Common myeloid progenitor, CD34-positive (primary cell): ENCODE measurements around the gene NOTUM.

Experiments used
- CTCF ChIA-PET: fragments of 350-600 bp; sonication (Branson Sonifier 250); formaldehyde crosslinking; loops from one replicate; lab custom pipeline; 2021; ENCODE audit warnings: antibody characterized with exemption; lab: Charles Lee
- POLR2A ChIA-PET: fragments of 350-600 bp; sonication (Branson Sonifier 250); formaldehyde crosslinking; loops from one replicate; lab custom pipeline; 2021; ENCODE audit warnings: antibody characterized with exemption; lab: Charles Lee
- DNase-seq, 3 donors: peaks; one replicate each; pipeline versions ENCODE4 v3.0.0 to v3.0.0-alpha.2; 2013
- H3K27ac ChIP-seq, 2 experiments: 1 replicate in 1 of 2; 2 replicates in 1 of 2; pipeline ENCODE4 v1.7.0; 2013; ENCODE audit warnings: inconsistent platforms in 2 of 2, low read length in 2 of 2, mild to moderate bottlenecking in 2 of 2, low read depth in 1 of 2, moderate library complexity in 1 of 2; ENCODE audit not compliant: severe bottlenecking in 2 of 2, insufficient read depth in 1 of 2, poor library complexity in 1 of 2
- H3K27me3 ChIP-seq, 5 experiments: replicated peaks in 2 of 5; 1 replicate in 3 of 5; 2 replicates in 2 of 5; pipeline versions ENCODE4 v1.6.1 to v1.7.0; 2013; ENCODE audit warnings: low read length in 4 of 5, mild to moderate bottlenecking in 2 of 5, moderate library complexity in 2 of 5, inconsistent platforms in 1 of 5; ENCODE audit not compliant: insufficient read depth in 5 of 5, control insufficient read depth in 4 of 5
- H3K36me3 ChIP-seq, 4 experiments: 1 replicate in 2 of 4; 2 replicates in 2 of 4; pipeline versions ENCODE4 v1.6.1 to v1.7.0; 2013; ENCODE audit warnings: low read length in 3 of 4, control low read depth in 1 of 4, mild to moderate bottlenecking in 1 of 4; ENCODE audit not compliant: control insufficient read depth in 4 of 4, insufficient read depth in 4 of 4
- H3K4me1 ChIP-seq, 4 experiments: 1 replicate in 3 of 4; 2 replicates in 1 of 4; pipeline versions ENCODE4 v1.6.1 to v1.7.1; 2013; ENCODE audit warnings: low read length in 3 of 4, mild to moderate bottlenecking in 3 of 4, control low read depth in 1 of 4, inconsistent platforms in 1 of 4, moderate library complexity in 1 of 4; ENCODE audit not compliant: control insufficient read depth in 4 of 4, insufficient read depth in 4 of 4; ENCODE audit errors: control extremely low read depth in 1 of 4
- H3K4me3 ChIP-seq, 7 experiments: 1 replicate in 4 of 7; 2 replicates in 3 of 7; pipeline versions ENCODE4 v1.5.1 to v1.7.0; 2013; ENCODE audit warnings: mild to moderate bottlenecking in 7 of 7, low read length in 6 of 7, moderate library complexity in 6 of 7, inconsistent platforms in 2 of 7, low read depth in 2 of 7, control low read depth in 1 of 7; ENCODE audit not compliant: insufficient read depth in 4 of 7, control insufficient read depth in 1 of 7; ENCODE audit errors: extremely low read depth in 1 of 7
- H3K9me3 ChIP-seq, 5 experiments: 1 replicate in 4 of 5; 2 replicates in 1 of 5; pipeline versions ENCODE4 v1.6.1 to v1.7.1; 2013; ENCODE audit warnings: low read length in 4 of 5, mild to moderate bottlenecking in 2 of 5, inconsistent platforms in 1 of 5, low read depth in 1 of 5, moderate library complexity in 1 of 5; ENCODE audit not compliant: control insufficient read depth in 4 of 5, insufficient read depth in 2 of 5; ENCODE audit errors: control extremely low read depth in 1 of 5
- WGBS: methylation state at CpG from one replicate; pipeline ENCODE4 v1.1.5; 2013; ENCODE audit not compliant: insufficient coverage; 5-methylcytosine and 5-hydroxymethylcytosine counted together

Gene NOTUM

DNA sequence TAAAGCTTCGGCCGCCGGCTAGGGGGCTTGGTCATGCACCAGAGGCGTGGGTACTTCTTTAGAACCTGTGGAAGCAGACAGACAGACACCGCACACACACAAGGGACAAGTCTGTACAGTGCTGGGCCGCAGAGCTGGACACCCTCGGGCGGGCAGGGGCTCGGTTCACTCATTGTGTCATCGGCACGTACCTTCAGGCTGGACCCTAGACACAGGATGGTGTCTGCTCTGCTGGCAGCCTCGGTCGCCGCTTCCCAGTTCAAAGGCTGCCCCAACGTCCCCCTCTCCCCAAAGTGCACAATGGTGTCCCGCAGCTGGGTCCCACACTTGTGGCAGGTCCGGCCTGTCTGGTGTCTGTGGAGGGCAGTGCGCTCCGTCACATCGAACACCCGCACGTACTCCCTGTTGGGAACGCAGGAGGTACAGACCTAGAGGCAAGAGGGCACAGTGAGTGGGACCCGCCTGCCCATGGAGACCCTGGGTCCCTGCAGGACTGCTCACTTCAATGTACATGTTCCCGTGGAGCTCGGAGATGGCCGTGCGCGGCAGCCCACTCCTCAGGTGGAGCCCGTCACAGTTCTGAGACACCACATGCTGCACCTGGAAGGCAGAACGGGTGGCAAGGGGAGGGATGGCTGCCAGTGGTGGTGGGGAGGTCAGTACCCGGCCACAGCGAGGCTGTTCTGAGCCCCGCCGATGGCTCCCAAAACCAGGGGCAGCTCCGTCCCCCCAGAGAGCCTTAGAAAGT lies 46.7 kb downstream of the NOTUM start:
- H3K4me3 ChIP-seq = no peak overlapping the region
- no peaks in the 10 kb centered on the region for H3K9me3 ChIP-seq
- DNase-seq = no peak
- no peak overlapping the region for H3K27ac ChIP-seq
- POLR2A ChIA-PET = no interaction called here
- peaks cover 9 to 43% (median 35%) of the 10 kb centered on the region in 4 experiments for H3K4me1 ChIP-seq
- peaks cover 0 to 2% (median 0%) of the 10 kb centered on the region in 5 experiments for H3K27me3 ChIP-seq
- CTCF ChIA-PET = interaction anchor here (1.5 to 2.1 kb wide), 4 partner anchors 9 to 45 kb away, joined by 3 to 12 read pairs (median 6); partner anchors contain the start of gene MAFG
- WGBS = over 99% methylated on average over 27 of the region's 36 CpGs
- H3K36me3 ChIP-seq = peaks cover 5 to 59% (median 37%) of the 10 kb centered on the region in 4 experiments

- Histone ChIP-seq H3K4me3 (no peak overlapping the region), H3K27ac (no peak overlapping the region), H3K36me3 (peaks cover 5 to 61% (median 36%) of the 10 kb centered on the region in 4 experiments), H3K4me1 (peaks cover 9 to 37% (median 28%) of the 10 kb centered on the region in 4 experiments), H3K9me3 (no peaks in the 10 kb centered on the region), H3K27me3 (peaks cover 0 to 2% (median 0%) of the 10 kb centered on the region in 5 experiments)
- CTCF ChIA-PET = interaction anchor here (1.5 to 2.1 kb wide), 3 partner anchors 10 to 14 kb away, joined by 3 to 12 read pairs (median 7); partner anchors contain the start of gene MAFG
- POLR2A ChIA-PET = interaction anchor here (0.7 kb wide), 1 partner anchor 13 kb away, joined by 3 read pairs; no protein-coding TSS in a partner anchor
- DNase-seq = no peak
- WGBS = over 99% methylated on average over 26 of the region's 31 CpGs
These were observed 47.4 kb downstream of the NOTUM start for GRCh38 chr17:81913394-81914102.

DNA sequence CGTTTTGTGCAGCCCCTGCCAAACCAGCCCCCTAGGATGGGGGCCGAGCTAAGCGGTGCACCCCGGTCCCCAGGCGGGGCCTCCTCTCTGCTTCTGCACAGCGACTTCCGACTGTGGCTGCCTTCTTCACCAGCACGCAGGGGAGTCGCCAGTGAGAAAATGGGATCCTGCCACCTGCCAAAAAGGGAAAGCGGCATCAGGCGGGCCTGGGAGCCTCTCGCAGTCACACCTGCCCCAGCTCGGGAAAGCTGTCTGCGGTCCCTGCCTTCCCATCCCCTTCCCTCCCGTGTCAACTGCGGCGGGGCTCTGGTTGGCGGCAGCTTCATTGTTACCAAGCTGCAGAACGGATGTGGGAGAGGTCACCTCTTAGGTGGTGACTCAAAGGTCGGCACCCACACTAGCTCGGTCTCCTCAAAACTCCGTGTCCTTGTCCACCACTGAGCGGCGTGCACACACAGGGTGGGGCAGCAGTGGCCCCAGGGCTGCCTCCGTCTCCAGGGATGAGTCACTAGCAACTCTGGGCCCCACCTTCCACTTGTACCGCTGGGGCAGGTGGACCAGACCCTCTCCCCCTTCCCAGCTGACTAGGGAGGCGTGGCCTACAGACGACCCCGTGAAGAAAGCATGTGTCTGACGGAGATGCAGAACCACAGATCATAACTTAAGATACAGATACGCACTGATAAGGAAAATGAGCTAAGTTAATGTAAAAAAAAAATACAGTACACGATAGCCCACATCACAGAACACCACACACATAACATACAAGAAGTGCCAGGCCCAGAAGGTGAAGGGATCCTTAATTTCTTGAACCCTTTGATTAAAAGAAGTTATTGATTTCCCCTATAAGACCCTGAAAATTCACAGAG lies 48.3 kb downstream of the NOTUM start:
- POLR2A ChIA-PET = interaction anchor here (0.7 to 1.0 kb wide), 2 partner anchors 14 to 101 kb away, joined by 3 read pairs; no protein-coding TSS in a partner anchor
- H3K27me3 ChIP-seq = peaks cover 0 to 2% (median 0%) of the 10 kb centered on the region in 5 experiments
- DNase-seq = no peak
- no peak overlapping the region for H3K4me3 ChIP-seq
- no peaks in the 10 kb centered on the region for H3K9me3 ChIP-seq
- H3K27ac ChIP-seq = no peak overlapping the region
- peaks cover 5 to 70% (median 43%) of the 10 kb centered on the region in 4 experiments for H3K36me3 ChIP-seq
- CTCF ChIA-PET = interaction anchor here (1.5 to 2.1 kb wide), 3 partner anchors 11 to 15 kb away, joined by 3 to 12 read pairs (median 7); partner anchors contain the start of gene MAFG
- 94% methylated on average over 25 of the region's 32 CpGs for WGBS
- peaks cover 9 to 32% (median 23%) of the 10 kb centered on the region in 4 experiments for H3K4me1 ChIP-seq

DNA sequence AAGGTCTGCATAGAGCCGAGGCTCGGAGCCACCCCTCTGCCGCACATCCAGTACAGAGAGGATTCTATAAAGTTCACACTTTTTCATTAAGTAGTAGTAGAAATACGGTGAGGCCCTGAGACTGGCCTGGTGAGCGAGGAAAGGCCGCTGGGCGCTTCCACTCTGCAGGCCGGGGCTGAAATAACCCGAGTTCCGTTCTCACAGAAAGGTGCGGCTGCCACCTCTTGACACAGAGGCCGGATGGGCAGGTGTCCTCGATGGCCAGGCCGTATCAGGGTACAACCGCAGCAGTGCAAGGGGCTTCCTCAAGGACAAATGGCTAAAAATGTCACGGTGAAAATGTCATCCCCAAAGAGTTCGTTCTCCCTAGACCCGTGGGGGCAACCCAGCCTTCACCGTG lies 49.0 kb downstream of the NOTUM start:
- no peaks in the 10 kb centered on the region for H3K9me3 ChIP-seq
- peaks cover 4 to 26% (median 17%) of the 10 kb centered on the region in 4 experiments for H3K4me1 ChIP-seq
- ChIA-PET POLR2A (interaction anchor here (1.0 to 1.5 kb wide), 2 partner anchors 11 to 101 kb away, joined by 3 to 4 read pairs; no protein-coding TSS in a partner anchor), CTCF (interaction anchor here (1.5 to 2.1 kb wide), 2 partner anchors 12 to 19 kb away, joined by 5 to 12 read pairs; no protein-coding TSS in a partner anchor)
- DNase-seq = no peak
- H3K36me3 ChIP-seq = peaks cover 5 to 77% (median 46%) of the 10 kb centered on the region in 4 experiments
- H3K27ac ChIP-seq = no peak overlapping the region
- peak overlapping the region in 2 of 7 experiments; percentile 25 to 28 for H3K4me3 ChIP-seq
- H3K27me3 ChIP-seq = peaks cover 0 to 2% (median 0%) of the 10 kb centered on the region in 5 experiments
- 95% methylated on average over 16 of the region's 19 CpGs for WGBS

- peak; percentile 85 to 90 (median 89) for DNase-seq
These were observed 49.6 kb downstream of the NOTUM start, which contains the start of gene PCYT2 for GRCh38 chr17:81911277-81911961. Gene PCYT2, minus strand, starts transcription at chr17:81911399. Its CDS starts 44 bp downstream, at chr17:81911355.

More at GRCh38 chr17:81911277-81911961, 49.6 kb downstream of the NOTUM start, which contains the start of gene PCYT2:
- CTCF ChIA-PET = interaction anchor here (1.5 kb wide), 1 partner anchor 18 kb away, joined by 5 read pairs; no protein-coding TSS in a partner anchor
- Histone ChIP-seq H3K4me3 (peak within 1 kb of the TSS; percentile 46 to 88 (median 76)), H3K27me3 (peaks cover 0 to 2% (median 0%) of the 10 kb centered on the region in 5 experiments), H3K27ac (peak within 1 kb of the TSS in 1 of 2 experiments; percentile 43), H3K36me3 (peaks cover 5 to 78% (median 46%) of the 10 kb centered on the region in 4 experiments), H3K4me1 (peaks cover 0 to 21% (median 14%) of the 10 kb centered on the region in 4 experiments), H3K9me3 (no peaks in the 10 kb centered on the region)
- 12% methylated on average over 18 of the region's 84 CpGs for WGBS
- POLR2A ChIA-PET = interaction anchor here (1.5 kb wide), 1 partner anchor 12 kb away, joined by 4 read pairs; no protein-coding TSS in a partner anchor
